ACC112 (cell line): ENCODE data around the gene TSPAN18.

ENCODE experiments used
- H2AFZ ChIP-seq: fragments of 200-600 bp; sonication (generic); one replicate; pipeline ENCODE4 v1.6.0; 2017; ENCODE audit warnings: antibody characterized with exemption, low read length; ENCODE audit not compliant: unreplicated experiment
- H3K27ac ChIP-seq: fragments of 200-600 bp; sonication (generic); 2 replicates; pipeline ENCODE4 v1.5.1; 2014; ENCODE audit warnings: low read depth, mild to moderate bottlenecking, antibody characterized with exemption, low read length, moderate library complexity
- H3K27me3 ChIP-seq: fragments of 200-600 bp; sonication (generic); 2 replicates; pipeline ENCODE4 v1.6.1; 2014; ENCODE audit warnings: mild to moderate bottlenecking, antibody characterized with exemption, low read length, moderate library complexity, mixed read lengths; ENCODE audit not compliant: insufficient read depth
- H3K36me3 ChIP-seq: fragments of 200-600 bp; sonication (generic); 2 replicates; pipeline ENCODE4 v1.6.1; 2016; ENCODE audit warnings: mild to moderate bottlenecking, antibody characterized with exemption, low read length, moderate library complexity, mixed read lengths; ENCODE audit not compliant: insufficient read depth
- H3K4me1 ChIP-seq: fragments of 200-600 bp; sonication (generic); one replicate; pipeline ENCODE4 v1.6.1; 2016; ENCODE audit warnings: low read length, mixed read lengths; ENCODE audit not compliant: insufficient read depth, unreplicated experiment, control insufficient read depth
- H3K4me3 ChIP-seq: fragments of 200-600 bp; sonication (generic); 2 replicates; pipeline ENCODE4 v1.5.1; 2014; ENCODE audit warnings: mild to moderate bottlenecking, low read depth, low read length
- H3K79me2 ChIP-seq: fragments of 200-600 bp; sonication (generic); one replicate; pipeline ENCODE4 v1.6.0; 2016; ENCODE audit warnings: low read length; ENCODE audit not compliant: control insufficient read depth, unreplicated experiment, insufficient read depth

Gene TSPAN18

GRCh38 chr11:44930588-44931302 lies 204.0 kb downstream of the TSPAN18 start:
- Histone ChIP-seq H2AFZ (no peak overlapping the region), H3K27me3 (no peaks in the 10 kb centered on the region), H3K79me2 (no peaks in the 10 kb centered on the region), H3K4me1 (no peaks in the 10 kb centered on the region), H3K36me3 (no peaks in the 10 kb centered on the region), H3K27ac (no peak overlapping the region), H3K4me3 (no peak overlapping the region)

- no peaks in the 10 kb centered on the region for H3K36me3 ChIP-seq
- H2AFZ ChIP-seq: no peak overlapping the region
- no peak overlapping the region for H3K27ac ChIP-seq
Observed at GRCh38 chr11:44931466-44931865, 204.7 kb downstream of the TSPAN18 start.

GRCh38 chr11:44934110-44934509 lies 207.3 kb downstream of the TSPAN18 start:
- no peak overlapping the region for H2AFZ ChIP-seq
- no peak overlapping the region for H3K27ac ChIP-seq
- H3K4me3 ChIP-seq: no peak overlapping the region
- no peaks in the 10 kb centered on the region for H3K36me3 ChIP-seq
- H3K4me1 ChIP-seq: no peaks in the 10 kb centered on the region
- no peaks in the 10 kb centered on the region for H3K79me2 ChIP-seq
- H3K27me3 ChIP-seq: no peaks in the 10 kb centered on the region

More at GRCh38 chr11:44931466-44931865, 204.7 kb downstream of the TSPAN18 start:
- H3K4me3 ChIP-seq: no peak overlapping the region
- no peaks in the 10 kb centered on the region for H3K27me3 ChIP-seq
- H3K4me1 ChIP-seq: no peaks in the 10 kb centered on the region
- no peaks in the 10 kb centered on the region for H3K79me2 ChIP-seq

- Histone ChIP-seq H3K27me3 (no peaks in the 10 kb centered on the region), H2AFZ (no peak overlapping the region), H3K27ac (no peak overlapping the region), H3K36me3 (no peaks in the 10 kb centered on the region), H3K4me3 (no peak overlapping the region), H3K79me2 (no peaks in the 10 kb centered on the region), H3K4me1 (no peaks in the 10 kb centered on the region)
Observed at GRCh38 chr11:44934735-44935250, 208.0 kb downstream of the TSPAN18 start.

GRCh38 chr11:44936525-44936924 lies 209.8 kb downstream of the TSPAN18 start:
- no peaks in the 10 kb centered on the region for H3K79me2 ChIP-seq
- no peak overlapping the region for H3K27ac ChIP-seq
- H3K27me3 ChIP-seq: no peaks in the 10 kb centered on the region
- no peak overlapping the region for H2AFZ ChIP-seq
- H3K36me3 ChIP-seq: no peaks in the 10 kb centered on the region
- H3K4me3 ChIP-seq: no peak overlapping the region
- no peaks in the 10 kb centered on the region for H3K4me1 ChIP-seq

- H2AFZ ChIP-seq: no peak overlapping the region
- no peaks in the 10 kb centered on the region for H3K79me2 ChIP-seq
- H3K27me3 ChIP-seq: no peaks in the 10 kb centered on the region
- H3K36me3 ChIP-seq: no peaks in the 10 kb centered on the region
- H3K4me3 ChIP-seq: no peak overlapping the region
- H3K27ac ChIP-seq: no peak overlapping the region
- no peaks in the 10 kb centered on the region for H3K4me1 ChIP-seq
Observed at GRCh38 chr11:44936951-44937543, 210.3 kb downstream of the TSPAN18 start.

- H3K4me3 ChIP-seq: no peak overlapping the region
Observed at GRCh38 chr11:44938066-44938691, 211.4 kb downstream of the TSPAN18 start.

GRCh38 chr11:44939673-44940395 lies 213.1 kb downstream of the TSPAN18 start:
- H3K79me2 ChIP-seq: no peaks in the 10 kb centered on the region
- H3K4me3 ChIP-seq: no peak overlapping the region
- no peaks in the 10 kb centered on the region for H3K36me3 ChIP-seq
- H2AFZ ChIP-seq: no peak overlapping the region
- no peak overlapping the region for H3K27ac ChIP-seq
- H3K4me1 ChIP-seq: no peaks in the 10 kb centered on the region
- H3K27me3 ChIP-seq: no peaks in the 10 kb centered on the region

More at GRCh38 chr11:44938066-44938691, 211.4 kb downstream of the TSPAN18 start:
- Histone ChIP-seq H3K27me3 (no peaks in the 10 kb centered on the region), H3K27ac (no peak overlapping the region), H3K36me3 (no peaks in the 10 kb centered on the region), H3K4me1 (no peaks in the 10 kb centered on the region), H3K79me2 (no peaks in the 10 kb centered on the region), H2AFZ (no peak overlapping the region)

GRCh38 chr11:44940404-44940803 lies 213.6 kb downstream of the TSPAN18 start:
- Histone ChIP-seq H3K4me3 (no peak overlapping the region), H3K79me2 (no peaks in the 10 kb centered on the region), H3K27ac (no peak overlapping the region), H3K4me1 (no peaks in the 10 kb centered on the region), H3K27me3 (no peaks in the 10 kb centered on the region), H3K36me3 (no peaks in the 10 kb centered on the region), H2AFZ (no peak overlapping the region)

- no peaks in the 10 kb centered on the region for H3K36me3 ChIP-seq
- no peaks in the 10 kb centered on the region for H3K4me1 ChIP-seq
Observed at GRCh38 chr11:44940835-44941234, 214.1 kb downstream of the TSPAN18 start.

More at GRCh38 chr11:44940835-44941234, 214.1 kb downstream of the TSPAN18 start:
- Histone ChIP-seq H2AFZ (no peak overlapping the region), H3K27ac (no peak overlapping the region), H3K79me2 (no peaks in the 10 kb centered on the region), H3K4me3 (no peak overlapping the region), H3K27me3 (no peaks in the 10 kb centered on the region)
